Measurements from ENCODE around the gene TMEM186.

DNA sequence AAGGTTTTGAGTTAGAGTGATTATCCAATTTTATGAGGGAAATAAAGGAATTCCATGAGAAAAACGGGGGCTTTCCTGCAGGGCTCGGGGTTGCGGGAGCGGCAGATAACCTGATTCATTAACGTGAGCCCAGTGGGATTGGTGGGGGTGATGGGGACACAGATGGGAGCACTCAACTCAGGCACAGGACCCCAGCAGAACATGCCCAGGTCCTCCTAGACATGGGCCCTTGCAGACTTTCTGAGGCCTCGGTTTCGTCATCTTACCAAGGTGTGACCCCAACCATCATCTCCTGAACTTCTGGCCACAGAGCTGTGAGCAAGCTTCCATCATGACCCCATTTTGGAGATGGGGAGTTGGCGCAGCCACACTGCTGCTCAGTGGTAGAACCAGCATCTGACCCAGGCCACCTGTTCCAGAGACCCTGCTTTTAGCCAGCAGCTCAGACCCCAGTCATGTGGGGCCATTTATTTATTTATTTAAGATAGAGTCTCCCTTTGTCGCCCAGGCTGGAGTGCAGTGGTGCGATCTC is 49.0 kb upstream of the TMEM186 start:
- TF ChIP-seq CTCF (IDR thresholded peaks at IDR 0.05): no peak
- no peak for TF ChIP-seq POLR2A (IDR thresholded peaks at IDR 0.05)
